ENCODE results near the gene SELL.
"Not testable (repeated sequence)": the region's sequence is repeated elsewhere in the genome, so short reads cannot be mapped to it uniquely, and the experiment has no call there.

Gene SELL

GRCh38 chr1:169712309-169712631 lies 850 bp upstream of the SELL start:
- no peak overlapping the region for H3K4me3 ChIP-seq (ENCODE audit: low read length)

GRCh38 chr1:169708647-169709046 lies 2.8 kb downstream of the SELL start:
- peak overlapping the region; percentile 20 for H3K4me3 ChIP-seq (ENCODE audit: low read length)
- DNase-seq (ENCODE audit: low read depth, low spot score) = no peak

More at GRCh38 chr1:169712309-169712631, 850 bp upstream of the SELL start:
- no peak for DNase-seq (ENCODE audit: low read depth, low spot score)

- H3K4me3 ChIP-seq (ENCODE audit: low read length) = peak overlapping the region; percentile 20
- no peak for DNase-seq (ENCODE audit: low read depth, low spot score)
Observed at GRCh38 chr1:169707912-169708604, 3.4 kb downstream of the SELL start.

GRCh38 chr1:169704797-169705196 lies 6.6 kb downstream of the SELL start:
- DNase-seq (ENCODE audit: low read depth, low spot score) = no peak
- H3K4me3 ChIP-seq (ENCODE audit: low read length) = no peak overlapping the region

- peak; percentile 85 for DNase-seq (ENCODE audit: low read depth, low spot score)
- no peak overlapping the region for H3K4me3 ChIP-seq (ENCODE audit: low read length)
Observed at GRCh38 chr1:169701261-169702005, 10.0 kb downstream of the SELL start.

- DNase-seq (ENCODE audit: low read depth, low spot score) = no peak
- H3K4me3 ChIP-seq (ENCODE audit: low read length) = no peak overlapping the region
Observed at GRCh38 chr1:169699707-169700106, 11.7 kb downstream of the SELL start.

GRCh38 chr1:169698976-169699375 lies 12.4 kb downstream of the SELL start:
- H3K4me3 ChIP-seq (ENCODE audit: low read length) = no peak overlapping the region
- peak; percentile 95 for DNase-seq (ENCODE audit: low read depth, low spot score)

- H3K4me3 ChIP-seq (ENCODE audit: low read length) = no peak overlapping the region
- no peak for DNase-seq (ENCODE audit: low read depth, low spot score)
Observed at GRCh38 chr1:169697755-169698154, 13.7 kb downstream of the SELL start.

- H3K4me3 ChIP-seq (ENCODE audit: low read length) = no peak overlapping the region
- no peak for DNase-seq (ENCODE audit: low read depth, low spot score)
Observed at GRCh38 chr1:169696273-169697100, 14.9 kb downstream of the SELL start.

GRCh38 chr1:169694304-169695075 lies 16.9 kb downstream of the SELL start:
- peak; percentile 97 for DNase-seq (ENCODE audit: low read depth, low spot score)
- H3K4me3 ChIP-seq (ENCODE audit: low read length) = peak overlapping the region; percentile 21

- H3K4me3 ChIP-seq (ENCODE audit: low read length) = peak overlapping the region; percentile 9; the same call in 1 of the 2 replicates
- peak; percentile 96 for DNase-seq (ENCODE audit: low read depth, low spot score)
Observed at GRCh38 chr1:169692756-169693460, 18.5 kb downstream of the SELL start.

GRCh38 chr1:169690489-169690888 lies 20.9 kb downstream of the SELL start:
- H3K4me3 ChIP-seq (ENCODE audit: low read length) = no peak overlapping the region
- no peak for DNase-seq (ENCODE audit: low read depth, low spot score)

GRCh38 chr1:169689395-169689794 lies 22.0 kb downstream of the SELL start:
- no peak overlapping the region for H3K4me3 ChIP-seq (ENCODE audit: low read length)
- no peak for DNase-seq (ENCODE audit: low read depth, low spot score)

GRCh38 chr1:169688377-169688776 lies 23.0 kb downstream of the SELL start:
- DNase-seq (ENCODE audit: low read depth, low spot score) = not testable (repeated sequence)

GRCh38 chr1:169683661-169684060 lies 27.8 kb downstream of the SELL start:
- no peak for DNase-seq (ENCODE audit: low read depth, low spot score)
- no peak overlapping the region for H3K4me3 ChIP-seq (ENCODE audit: low read length)

More at GRCh38 chr1:169688377-169688776, 23.0 kb downstream of the SELL start:
- H3K4me3 ChIP-seq (ENCODE audit: low read length) = not testable (repeated sequence)

GRCh38 chr1:169683168-169683567 lies 28.3 kb downstream of the SELL start:
- H3K4me3 ChIP-seq (ENCODE audit: low read length); DNase-seq (ENCODE audit: low read depth, low spot score): not testable (repeated sequence)

- DNase-seq (ENCODE audit: low read depth, low spot score) = no peak
Observed at GRCh38 chr1:169682071-169682470, 29.3 kb downstream of the SELL start.

GRCh38 chr1:169681140-169681539 lies 30.3 kb downstream of the SELL start:
- DNase-seq (ENCODE audit: low read depth, low spot score) = no peak

More at GRCh38 chr1:169682071-169682470, 29.3 kb downstream of the SELL start:
- H3K4me3 ChIP-seq (ENCODE audit: low read length) = no peak overlapping the region

More at GRCh38 chr1:169681140-169681539, 30.3 kb downstream of the SELL start:
- no peak overlapping the region for H3K4me3 ChIP-seq (ENCODE audit: low read length)
